ENCODE data around the gene SEMA4B.

SEMA4B gene

GRCh38 chr15:90227816-90228772 lies 27.0 kb downstream of the SEMA4B start:
- no peak for TF ChIP-seq CTCF (IDR thresholded peaks at IDR 0.05; ENCODE audit: low read length, missing control alignments)
- DNase-seq (ENCODE audit: low read depth), result no peak
- H3K4me3 ChIP-seq (replicated peaks; ENCODE audit: low read depth, low read length), result no peak overlapping the region

- no peak for DNase-seq (ENCODE audit: low read depth)
- no peak overlapping the region for H3K4me3 ChIP-seq (replicated peaks; ENCODE audit: low read depth, low read length)
- TF ChIP-seq CTCF (IDR thresholded peaks at IDR 0.05; ENCODE audit: low read length, missing control alignments), result no peak
Measured at GRCh38 chr15:90228960-90229359, 27.8 kb downstream of the SEMA4B start.

- H3K4me3 ChIP-seq (replicated peaks; ENCODE audit: low read depth, low read length), result no peak overlapping the region
- no peak for TF ChIP-seq CTCF (IDR thresholded peaks at IDR 0.05; ENCODE audit: low read length, missing control alignments)
- no peak for DNase-seq (ENCODE audit: low read depth)
Measured at GRCh38 chr15:90230071-90230494, 29.0 kb downstream of the SEMA4B start.

GRCh38 chr15:90230610-90231009 lies 29.5 kb downstream of the SEMA4B start:
- no peak for DNase-seq (ENCODE audit: low read depth)
- no peak for TF ChIP-seq CTCF (IDR thresholded peaks at IDR 0.05; ENCODE audit: low read length, missing control alignments)
- no peak overlapping the region for H3K4me3 ChIP-seq (replicated peaks; ENCODE audit: low read depth, low read length)

GRCh38 chr15:90231028-90232017 lies 30.2 kb downstream of the SEMA4B start:
- H3K4me3 ChIP-seq (replicated peaks; ENCODE audit: low read depth, low read length), result no peak overlapping the region
- no peak for DNase-seq (ENCODE audit: low read depth)
- TF ChIP-seq CTCF (IDR thresholded peaks at IDR 0.05; ENCODE audit: low read length, missing control alignments), result no peak

- no peak for DNase-seq (ENCODE audit: low read depth)
- no peak for TF ChIP-seq CTCF (IDR thresholded peaks at IDR 0.05; ENCODE audit: low read length, missing control alignments)
- H3K4me3 ChIP-seq (replicated peaks; ENCODE audit: low read depth, low read length), result no peak overlapping the region
Measured at GRCh38 chr15:90232196-90232595, 31.1 kb downstream of the SEMA4B start.
